HG02981 (cell line): ENCODE data around the gene PDE7B.
A peak's percentile ranks its signal among the peaks of the same experiment; 100 is the strongest.
"Not testable (repeated sequence)": the region's sequence is repeated elsewhere in the genome, so short reads cannot be mapped to it uniquely, and the experiment has no call there.

ENCODE experiments used
- ATAC-seq: cut with Tn5 transposase; IDR thresholded peaks from one replicate; pipeline ENCODE4 v1.9.1; 2021; ENCODE audit warnings: mild to moderate bottlenecking, moderate library complexity; ENCODE audit not compliant: unreplicated experiment

PDE7B gene

DNA sequence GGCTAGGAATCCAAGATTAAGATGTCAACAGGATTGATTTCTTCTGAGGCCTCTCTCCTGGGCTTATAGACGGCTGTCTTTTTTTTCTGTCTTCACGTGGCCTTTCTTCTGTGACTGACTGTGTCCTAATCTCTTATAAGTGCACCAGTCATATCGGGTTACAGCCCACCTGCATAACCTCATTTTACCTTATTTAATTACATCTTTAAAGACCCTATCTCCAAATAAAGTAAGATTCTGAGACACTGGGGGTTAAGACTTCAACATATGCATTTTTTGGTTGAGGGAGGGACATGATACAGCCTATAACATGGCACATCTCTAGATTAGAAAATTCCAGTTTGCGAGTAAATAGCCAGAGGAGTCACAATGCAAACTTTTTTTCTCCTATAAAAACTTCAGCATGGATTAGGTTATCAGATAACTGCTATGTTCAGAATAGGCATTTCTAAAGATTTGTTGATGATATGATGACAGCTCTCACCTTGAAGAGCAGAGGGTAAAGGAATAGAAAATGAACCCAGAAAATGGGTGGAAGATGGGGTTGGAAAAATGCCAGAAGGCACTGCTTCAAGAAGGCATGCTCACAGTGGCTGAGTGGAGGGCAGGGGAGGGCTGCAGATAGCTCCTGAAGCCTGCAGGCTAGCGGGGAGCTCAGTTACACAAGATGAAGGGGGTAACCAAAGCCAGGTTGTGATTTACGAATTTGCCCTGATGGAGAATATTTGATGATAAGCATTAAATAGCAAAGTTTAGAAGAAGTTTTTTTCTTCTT, 8.7 kb upstream of the PDE7B start:
- ATAC-seq, result no peak

DNA sequence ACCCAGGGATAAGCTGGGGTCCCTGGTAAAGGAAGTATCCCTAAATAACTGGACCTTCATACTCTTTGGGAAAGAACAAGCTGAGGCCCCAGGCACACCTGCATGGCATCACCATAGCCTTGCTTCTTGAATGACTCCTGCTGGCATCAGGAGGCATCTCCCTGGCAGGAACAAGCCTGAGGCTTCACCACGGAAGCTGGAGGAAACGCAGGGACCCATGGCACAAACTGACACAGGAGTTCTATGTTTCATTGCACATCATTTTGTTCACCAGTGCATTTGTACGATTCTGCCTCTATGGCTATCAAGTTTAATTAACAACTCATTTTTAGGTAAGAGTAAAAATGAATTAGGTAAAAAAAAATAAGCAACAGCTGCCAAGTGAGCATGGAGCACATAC, 619 bp upstream of the PDE7B start:
- ATAC-seq, result no peak

DNA sequence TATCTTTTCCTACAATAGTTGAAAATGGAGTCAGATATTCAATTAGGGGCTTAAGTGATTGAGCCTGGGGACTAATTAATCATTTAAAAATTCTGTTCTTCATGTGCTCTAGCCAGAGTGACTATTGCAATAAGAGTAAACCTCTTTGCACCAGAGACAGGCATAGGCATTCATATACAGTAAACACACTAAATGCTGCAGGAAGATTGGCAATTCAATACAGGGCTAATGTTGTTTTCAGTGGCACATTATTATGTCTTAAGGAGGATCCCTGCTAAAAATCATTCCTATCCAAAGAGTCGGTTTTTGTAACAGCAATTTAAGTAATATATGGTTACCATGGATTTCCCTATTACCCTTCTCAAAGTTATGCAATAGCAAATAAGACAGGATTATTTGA, 1.2 kb downstream of the PDE7B start:
- no peak for ATAC-seq

DNA sequence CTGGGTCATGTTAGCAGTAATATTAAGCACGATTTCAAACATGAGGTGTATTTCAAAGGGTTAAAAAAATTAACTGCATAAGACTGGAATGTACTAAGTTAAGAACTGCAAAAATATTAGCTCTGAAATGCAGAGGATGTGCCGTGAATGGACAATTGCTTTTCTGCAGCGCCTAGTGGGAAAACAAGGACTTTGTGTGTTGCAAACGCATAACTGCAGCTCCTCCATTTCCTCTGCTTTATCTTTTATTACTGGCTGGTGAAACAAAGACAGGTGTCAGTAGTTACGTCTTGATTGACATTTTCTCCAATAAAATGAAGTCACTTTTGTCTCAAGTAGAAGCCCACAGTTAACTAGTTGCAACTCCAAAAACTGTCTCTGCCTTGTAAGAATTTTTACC, 1.7 kb downstream of the PDE7B start:
- no peak for ATAC-seq

DNA sequence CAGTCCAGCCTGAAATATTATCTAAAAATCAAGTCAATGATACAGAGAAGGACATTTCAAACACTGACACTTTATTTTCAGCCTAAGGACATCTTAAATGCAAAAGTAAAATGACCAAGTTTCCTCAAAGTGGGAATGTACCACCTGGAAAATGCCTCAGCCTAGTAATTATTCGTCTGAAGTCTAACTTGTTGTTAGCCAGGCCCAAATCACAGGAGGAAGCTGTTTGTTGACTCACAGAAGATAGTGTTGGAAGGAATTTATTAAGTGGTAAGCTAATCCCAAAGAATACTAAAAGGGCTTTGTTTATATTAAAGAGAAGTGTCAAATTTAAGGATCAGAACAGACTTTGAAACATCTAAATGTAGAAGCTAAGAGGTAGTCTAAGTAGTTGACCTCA, 2.5 kb downstream of the PDE7B start:
- no peak for ATAC-seq

DNA sequence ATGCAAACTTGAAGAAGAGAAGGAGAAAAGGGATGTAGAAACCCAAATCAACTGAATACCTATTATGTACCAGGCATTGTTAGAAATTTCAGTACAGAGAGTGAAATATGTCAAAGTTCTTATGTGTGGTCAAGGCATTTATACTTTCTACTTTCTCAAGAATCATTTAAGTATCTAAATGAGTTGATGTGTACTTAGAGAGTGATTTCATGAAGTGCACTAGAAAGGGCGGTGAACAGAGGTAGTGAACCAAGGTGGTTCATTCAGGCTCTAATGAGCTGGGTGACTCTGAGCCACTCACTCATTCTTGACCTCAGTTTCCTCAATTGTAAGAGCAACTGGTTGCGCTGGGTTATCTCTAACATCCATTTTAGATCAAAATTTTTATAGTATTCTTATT, 3.3 kb downstream of the PDE7B start:
- ATAC-seq, result no peak

DNA sequence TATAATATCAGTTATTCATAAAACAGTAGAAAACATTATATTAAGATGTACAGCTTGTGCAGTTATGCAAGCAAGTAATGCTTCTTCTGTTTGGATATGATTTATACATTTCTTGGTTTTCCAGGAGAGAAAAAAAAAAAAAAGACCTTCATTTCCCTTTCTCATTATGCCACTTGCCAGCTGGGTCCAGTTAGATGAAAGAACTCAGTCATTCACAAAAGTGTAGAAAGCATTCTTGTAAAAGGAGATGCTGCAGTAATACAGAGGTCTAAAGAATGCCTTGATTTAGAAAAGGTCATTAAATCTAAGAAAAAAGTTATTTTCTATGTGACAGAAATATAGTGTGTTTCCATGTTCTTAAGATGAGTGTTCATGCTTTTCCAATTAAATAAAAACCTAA, 7.4 kb downstream of the PDE7B start:
- no peak for ATAC-seq

DNA sequence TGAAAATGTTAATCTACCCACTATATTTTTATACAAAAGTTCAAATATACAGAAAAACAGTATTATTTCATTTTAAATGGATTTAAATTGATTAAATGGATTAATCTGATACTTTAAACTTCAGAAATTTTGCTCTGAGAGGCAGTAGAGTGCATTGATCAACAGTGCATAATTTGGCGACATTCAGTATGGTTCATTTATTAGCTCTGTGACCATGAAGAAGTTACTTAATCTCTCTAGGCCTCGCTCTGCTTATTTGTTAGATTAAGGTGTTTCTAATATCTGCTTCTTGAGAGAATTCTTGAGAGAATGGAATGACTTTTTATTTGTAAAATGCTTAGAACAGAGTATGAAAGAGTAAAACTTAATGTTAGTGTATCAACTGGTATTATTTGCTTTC, 8.9 kb downstream of the PDE7B start:
- ATAC-seq, result no peak

DNA sequence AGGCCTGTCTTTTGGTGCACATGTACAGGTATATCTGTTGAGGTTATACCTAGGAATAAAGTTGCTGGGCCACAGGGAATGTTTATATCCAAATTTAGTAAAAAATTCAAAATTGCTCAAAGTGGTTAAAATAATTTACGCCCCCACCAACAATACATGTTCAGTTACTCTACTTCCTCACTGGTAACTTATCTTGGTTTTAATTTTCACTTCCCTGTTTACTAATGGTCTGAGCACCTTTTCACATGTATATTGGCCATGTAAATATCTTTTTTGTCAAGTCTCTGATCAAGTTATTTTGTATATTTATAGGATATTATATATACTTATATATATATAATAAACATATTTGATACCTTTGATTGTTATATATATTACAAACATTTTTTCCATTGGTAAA, 9.7 kb downstream of the PDE7B start:
- no peak for ATAC-seq

DNA sequence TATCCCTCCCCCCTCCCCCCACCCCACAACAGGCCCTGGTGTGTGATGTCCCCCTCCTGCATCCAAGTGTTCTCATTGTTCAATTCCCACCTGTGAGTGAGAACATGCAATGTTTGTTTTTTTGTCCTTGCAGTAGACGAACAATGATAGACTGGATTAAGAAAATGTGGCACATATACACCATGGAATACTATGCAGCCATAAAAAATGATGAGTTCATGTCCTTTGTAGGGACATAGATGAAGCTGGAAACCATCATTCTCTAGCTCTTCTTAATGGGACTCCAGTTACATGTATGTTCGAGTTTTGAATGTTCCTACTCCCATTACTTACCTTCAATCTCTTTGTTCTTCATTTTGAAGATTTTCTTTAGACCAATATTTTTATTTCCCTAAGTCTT, 13.4 kb downstream of the PDE7B start:
- not testable (repeated sequence) for ATAC-seq

DNA sequence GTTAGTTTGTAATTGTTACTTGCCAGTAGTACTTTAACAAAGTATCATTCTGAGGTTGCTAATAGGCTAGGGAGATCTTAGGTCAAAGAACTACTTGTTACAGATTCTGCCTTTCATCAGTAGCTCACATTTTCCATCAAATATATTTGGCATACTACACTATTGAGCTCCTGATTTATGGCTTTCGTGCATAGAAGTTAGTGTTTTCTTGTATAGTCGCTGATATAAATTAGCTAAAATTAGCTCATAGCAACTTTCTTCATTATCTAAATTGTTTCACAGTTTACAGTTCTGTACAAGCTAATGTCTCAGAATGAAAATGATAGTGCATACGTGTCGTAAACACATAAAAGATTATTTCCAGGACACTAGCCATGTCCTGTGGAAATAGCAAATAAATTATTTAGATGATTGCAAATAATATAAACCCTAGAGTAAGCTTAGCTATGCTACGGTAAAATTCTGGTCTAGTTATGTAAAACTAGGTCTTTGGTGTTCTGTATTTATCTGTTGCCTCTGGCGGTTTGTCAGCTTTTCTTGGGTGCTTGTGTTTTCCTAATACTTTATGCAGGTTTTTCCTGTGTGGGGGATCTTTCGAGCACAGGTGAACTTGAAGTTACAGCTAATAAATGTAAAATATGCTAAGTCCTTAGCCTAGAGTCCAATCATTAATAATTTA, 15.1 kb downstream of the PDE7B start:
- no peak for ATAC-seq

DNA sequence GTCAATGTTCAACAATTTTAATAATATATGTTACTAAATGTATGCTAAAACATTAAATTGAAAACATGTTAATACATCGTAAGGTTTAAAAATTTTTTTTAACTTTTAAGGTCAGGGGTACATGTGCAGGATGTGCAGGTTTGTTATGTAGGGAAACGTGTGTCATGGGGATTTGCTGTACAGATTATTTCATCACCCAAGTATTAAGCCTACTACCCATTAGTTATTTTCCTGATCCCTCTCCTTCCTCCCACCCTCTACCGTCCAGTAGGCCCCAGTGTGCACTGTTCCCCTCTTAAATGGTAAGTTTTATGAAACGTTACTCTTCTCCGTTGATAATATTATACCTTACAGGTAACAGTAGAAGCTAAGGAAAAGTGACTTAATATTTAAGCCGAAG, 15.8 kb downstream of the PDE7B start:
- ATAC-seq, result no peak

DNA sequence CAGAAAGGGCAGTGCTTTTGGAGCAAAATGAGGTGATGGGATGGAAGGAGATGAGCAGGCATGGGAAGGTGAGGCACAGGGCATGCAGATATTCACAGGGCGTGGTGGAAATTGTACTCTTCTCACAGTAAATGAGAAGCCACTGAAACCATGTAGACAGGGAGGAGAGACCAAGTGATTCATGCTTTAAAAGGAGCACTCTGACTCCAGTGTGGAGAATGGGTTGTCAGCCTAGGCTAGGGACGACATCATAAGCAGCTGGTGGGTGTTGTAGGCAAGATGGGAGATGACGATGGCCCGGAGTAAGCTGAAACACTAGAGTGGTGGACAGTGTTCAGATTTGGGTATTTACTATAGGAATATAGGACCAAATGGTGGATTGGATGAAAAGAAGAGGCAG, 18.4 kb downstream of the PDE7B start:
- no peak for ATAC-seq

DNA sequence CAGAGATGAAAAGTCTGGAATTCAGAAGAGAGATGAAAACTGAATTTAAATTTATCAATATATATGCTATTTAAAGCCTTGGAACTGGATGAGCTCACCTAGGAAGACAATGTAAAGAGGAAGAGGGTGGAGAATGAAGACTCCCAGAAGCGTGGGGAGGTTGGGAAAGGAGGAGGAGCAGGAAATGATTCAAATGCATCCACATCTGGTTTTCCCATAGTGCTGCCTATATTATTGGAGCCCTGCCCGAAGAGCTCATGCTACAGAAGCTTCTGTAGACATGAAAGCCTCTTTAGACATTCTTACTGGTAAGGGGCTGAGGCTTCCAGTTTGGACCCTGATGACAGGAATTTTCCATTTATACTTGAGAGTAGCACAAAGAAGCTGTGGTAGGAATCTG, 19.2 kb downstream of the PDE7B start:
- no peak for ATAC-seq

DNA sequence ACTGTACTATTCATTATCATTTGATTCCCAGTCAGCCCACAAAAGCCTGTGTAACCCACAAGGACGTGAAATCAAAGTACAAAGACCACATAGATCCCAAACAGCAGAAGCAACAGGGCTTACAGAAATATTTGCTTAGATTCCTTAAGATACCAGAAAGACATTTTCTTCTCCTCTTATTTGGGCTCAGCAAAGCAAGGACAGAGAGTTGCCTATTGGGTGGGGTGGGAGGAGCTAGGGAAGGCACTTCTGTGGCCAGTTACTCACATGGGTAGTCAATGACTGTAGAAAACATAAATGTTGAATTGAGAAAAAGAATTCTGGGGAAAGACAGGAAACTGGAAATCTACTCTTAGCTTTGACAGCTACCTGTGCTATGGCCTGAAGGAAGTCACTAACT, 19.8 kb downstream of the PDE7B start:
- ATAC-seq, result no peak

DNA sequence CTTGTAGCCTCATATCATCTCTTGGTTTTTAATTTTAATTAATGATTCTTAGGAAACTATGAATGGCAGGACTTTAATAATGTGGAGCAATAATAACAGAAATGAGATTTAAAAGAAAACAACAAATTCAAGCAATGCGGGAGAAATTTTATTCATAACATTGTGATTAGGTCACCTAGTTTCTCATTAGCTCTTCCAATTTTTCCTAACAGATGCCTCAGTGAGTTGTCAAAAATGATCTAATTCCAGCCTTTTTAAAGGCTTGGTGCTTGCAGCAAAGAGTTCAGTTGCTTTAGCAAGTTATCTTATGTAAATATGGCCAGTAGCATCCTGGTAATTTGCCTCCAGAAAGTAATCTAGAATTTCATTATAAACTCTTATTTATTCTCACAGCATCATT, 20.4 kb downstream of the PDE7B start:
- ATAC-seq, result no peak

DNA sequence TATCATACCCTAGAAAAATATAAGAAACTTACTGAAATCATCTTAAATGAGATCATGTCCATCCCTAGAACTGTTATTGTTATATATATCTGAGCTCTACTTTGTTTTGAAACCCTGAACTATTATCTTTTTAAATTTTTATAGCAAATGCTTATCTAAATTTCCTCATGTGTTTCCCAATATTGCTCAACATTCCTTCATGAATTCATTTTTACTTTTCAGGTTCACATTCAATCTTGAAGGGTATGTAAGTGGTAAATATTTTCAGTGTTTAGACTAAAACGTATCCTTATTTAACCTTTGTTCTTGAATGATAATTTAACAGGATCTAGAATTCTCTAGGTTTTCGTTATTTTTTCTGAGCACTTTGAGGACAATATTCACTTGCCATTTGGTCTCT, 23.9 kb downstream of the PDE7B start:
- ATAC-seq, result no peak

DNA sequence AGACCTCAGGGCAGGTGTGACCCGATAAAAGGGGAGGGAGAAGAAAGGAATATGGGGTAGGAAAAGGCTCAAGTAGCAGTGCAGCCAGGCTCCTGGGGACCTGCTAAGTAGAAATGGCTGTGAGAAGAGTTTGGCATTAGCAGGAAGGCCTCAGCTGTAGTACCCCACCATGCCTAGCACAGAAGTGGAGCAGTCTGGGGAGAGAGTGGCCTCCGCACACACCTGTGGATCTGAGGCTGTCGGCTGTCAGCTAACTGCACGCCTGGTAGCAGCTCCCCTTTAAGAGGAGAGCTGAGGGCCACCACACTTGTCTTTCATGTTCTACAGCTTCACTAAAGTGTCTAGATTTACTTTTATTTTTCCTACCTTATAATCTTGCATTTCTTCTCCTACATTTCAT, 24.6 kb downstream of the PDE7B start:
- no peak for ATAC-seq

DNA sequence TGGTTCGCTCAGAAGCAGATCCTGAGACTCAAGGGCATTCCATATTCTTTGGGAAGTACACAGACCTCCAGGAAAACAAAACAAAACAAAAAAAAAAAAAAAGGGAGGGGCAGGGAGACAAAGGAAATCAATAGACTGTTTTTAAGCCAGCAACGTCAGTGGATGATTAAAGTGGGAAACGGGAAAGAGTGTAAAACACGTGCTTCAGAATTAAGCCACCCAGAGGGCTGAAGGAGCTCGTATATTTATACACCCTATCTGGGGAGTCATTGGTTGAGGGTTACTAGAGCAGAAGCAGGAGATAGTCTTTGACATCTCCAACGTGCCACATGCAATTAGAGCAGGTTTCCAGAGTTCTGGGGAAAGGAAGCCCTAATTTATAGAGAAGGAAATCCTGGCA, 26.2 kb downstream of the PDE7B start:
- no peak for ATAC-seq

DNA sequence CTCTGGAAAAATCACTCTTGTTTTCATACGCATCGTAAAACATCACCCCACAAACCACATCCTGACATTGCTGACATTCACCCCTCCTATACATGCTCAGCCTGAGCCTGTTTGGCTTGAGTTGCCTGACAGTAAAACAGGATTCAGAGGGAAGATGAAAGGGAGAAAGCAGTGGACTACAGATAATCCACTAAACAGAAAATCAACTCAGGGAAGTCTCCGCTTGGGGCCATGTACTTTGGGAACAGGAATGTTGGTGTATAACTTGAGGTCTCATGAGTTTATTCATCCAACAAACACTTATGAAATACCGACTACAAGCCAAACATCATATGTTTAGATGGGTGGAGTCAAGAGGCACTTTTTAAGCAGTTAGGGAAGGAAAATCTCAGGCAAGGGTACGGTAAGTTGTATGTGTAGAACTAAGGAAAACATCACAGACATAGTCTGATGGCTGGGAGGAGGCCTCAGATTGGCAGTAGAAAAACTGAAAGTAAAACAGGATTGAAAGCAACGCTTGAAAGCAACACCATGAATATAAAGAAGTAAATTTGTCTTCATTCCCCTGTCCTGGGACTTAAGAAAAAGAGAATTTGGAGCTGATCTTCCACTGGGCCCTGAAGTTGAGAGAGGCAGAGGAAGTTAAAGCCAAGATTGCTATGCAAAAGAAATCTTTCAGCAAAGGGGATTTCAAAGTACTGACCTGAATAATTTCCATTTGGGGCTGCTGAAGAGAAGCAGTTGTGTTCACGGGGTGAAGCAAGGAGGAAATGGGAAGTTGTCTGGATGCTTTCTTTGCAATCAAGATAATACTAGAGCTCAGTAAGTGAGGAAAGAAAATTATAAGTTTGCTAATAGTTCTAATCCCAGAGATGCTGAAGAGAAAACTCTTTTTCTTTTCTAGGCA, 28.8 kb downstream of the PDE7B start:
- ATAC-seq, result peak; percentile 91

DNA sequence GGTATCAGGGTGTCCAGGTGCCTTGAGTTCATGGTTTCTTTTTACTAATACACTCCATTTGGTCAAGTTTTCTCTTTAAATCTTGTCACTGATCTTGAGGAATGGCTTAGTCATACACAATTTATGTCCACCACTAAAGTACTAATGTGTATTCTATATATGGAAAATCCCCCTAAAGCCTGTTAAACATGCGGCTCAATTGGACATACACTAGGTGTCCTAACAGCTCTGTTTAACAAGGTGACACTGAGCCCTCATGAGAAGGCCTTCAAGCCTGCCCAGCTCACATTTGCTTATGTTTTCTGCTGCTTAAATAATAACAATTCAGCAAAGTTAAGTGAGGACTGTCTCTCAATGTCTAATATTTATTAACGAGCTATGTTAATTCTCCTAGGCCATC, 31.5 kb downstream of the PDE7B start:
- no peak for ATAC-seq

DNA sequence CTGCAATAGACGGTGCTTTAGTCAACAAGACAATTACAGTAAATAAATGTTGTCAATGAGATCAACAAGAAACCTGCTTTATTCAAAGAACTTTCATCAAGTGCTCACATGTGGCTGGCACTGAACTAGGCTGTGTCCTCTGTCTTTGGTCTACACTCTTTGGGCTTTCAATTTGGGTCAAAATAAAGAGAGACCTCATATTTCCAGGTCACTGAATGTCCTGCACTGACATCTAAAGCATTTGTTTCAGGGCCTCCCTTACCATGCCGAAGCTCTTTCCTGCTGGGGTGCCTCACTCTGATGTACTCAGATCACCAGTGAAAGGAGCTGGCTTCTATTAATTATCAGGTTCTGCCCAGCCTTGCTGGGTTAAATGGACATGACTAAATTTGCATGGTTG, 32.0 kb downstream of the PDE7B start:
- no peak for ATAC-seq
